Middle frontal gyrus (tissue), 1 donor: ENCODE data around the gene CHAF1A.

ENCODE experiments used
- DNase-seq: peaks from one replicate; pipeline ENCODE4 v3.0.0-alpha.2; 2015; ENCODE audit warnings: low spot score; ENCODE audit errors: extremely low spot score

CHAF1A gene

GRCh38 chr19:4402171-4403004, at the start of gene CHAF1A:
TSS of gene CHAF1A (plus strand) at chr19:4402640. CDS start at chr19:4402763, 123 bp downstream.
- peak; percentile 100 for DNase-seq

- no peak for DNase-seq
These were observed 49.7 kb upstream of the CHAF1A start for GRCh38 chr19:4352701-4353121.

GRCh38 chr19:4354282-4354681, 48.2 kb upstream of the CHAF1A start:
- DNase-seq: no peak

DNA sequence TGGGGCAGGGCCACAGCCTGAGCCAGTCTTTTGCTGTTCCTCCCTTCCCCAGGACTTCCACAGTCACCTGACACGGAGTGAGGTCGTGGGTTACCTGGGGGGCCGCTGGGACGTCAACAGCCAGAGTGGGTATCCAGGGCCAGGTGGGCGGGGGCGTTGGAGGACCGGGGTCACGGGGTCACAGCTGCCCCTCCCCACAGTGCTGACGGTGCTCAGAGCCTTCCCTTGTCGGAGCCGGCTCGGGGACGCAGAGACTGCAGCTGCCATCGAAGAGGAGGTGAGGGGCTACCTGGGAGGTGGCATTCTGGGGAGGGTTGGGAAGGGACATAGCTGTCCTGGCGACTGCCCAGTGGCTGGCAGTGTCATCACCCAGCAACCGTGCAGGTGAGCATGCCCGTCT, 47.5 kb upstream of the CHAF1A start:
- no peak for DNase-seq

GRCh38 chr19:4357095-4357797, 45.2 kb upstream of the CHAF1A start:
- no peak for DNase-seq

DNA sequence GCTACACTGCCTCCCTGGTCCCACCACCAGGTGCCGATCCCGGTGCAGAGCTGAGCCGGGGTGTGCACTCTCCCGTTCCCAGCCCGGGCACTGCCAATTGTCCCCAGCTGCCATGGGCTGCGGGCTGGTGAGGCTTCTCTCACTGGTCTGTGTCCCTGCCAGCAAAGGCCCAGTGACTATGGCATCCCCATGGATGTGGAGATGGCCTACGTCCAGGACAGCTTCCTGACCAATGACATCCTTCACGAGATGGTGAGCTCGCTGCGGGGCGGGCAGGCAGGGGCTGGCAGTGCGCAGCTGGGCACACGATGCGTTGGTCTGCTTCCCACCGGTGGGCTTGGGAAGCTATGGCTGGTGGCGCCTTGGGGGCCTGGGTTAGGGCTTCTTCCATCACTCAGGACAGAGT, 44.5 kb upstream of the CHAF1A start:
- DNase-seq: no peak

- no peak for DNase-seq
These were observed 43.5 kb upstream of the CHAF1A start for GRCh38 chr19:4358709-4359626.

- no peak for DNase-seq
These were observed 42.8 kb upstream of the CHAF1A start for GRCh38 chr19:4359627-4360000.

DNA sequence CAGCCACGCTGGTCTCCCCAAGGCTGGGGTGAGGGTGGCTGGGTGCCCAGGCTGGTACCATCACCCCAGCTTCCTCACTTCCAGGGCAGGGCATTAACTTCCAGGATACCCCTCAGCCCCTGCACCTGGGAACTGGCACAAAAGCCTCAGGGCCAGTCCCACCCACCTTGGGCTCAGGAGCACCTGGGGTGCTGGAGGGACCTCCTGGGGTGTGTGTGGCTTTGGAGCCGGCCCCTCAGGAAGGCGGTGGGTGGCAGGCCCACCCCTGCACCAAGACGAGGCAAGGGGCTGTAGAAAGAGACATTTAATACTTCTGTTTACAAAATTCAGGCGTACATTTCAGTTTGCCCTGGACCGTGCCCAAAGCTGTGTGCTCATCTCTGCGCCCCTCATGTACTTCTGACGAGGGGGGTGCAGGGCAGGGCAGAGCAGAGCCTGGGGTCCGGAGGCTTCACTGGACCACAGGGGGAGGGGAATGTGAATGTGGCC, 42.3 kb upstream of the CHAF1A start:
- DNase-seq: no peak

GRCh38 chr19:4360641-4361151, 41.7 kb upstream of the CHAF1A start:
- no peak for DNase-seq

DNA sequence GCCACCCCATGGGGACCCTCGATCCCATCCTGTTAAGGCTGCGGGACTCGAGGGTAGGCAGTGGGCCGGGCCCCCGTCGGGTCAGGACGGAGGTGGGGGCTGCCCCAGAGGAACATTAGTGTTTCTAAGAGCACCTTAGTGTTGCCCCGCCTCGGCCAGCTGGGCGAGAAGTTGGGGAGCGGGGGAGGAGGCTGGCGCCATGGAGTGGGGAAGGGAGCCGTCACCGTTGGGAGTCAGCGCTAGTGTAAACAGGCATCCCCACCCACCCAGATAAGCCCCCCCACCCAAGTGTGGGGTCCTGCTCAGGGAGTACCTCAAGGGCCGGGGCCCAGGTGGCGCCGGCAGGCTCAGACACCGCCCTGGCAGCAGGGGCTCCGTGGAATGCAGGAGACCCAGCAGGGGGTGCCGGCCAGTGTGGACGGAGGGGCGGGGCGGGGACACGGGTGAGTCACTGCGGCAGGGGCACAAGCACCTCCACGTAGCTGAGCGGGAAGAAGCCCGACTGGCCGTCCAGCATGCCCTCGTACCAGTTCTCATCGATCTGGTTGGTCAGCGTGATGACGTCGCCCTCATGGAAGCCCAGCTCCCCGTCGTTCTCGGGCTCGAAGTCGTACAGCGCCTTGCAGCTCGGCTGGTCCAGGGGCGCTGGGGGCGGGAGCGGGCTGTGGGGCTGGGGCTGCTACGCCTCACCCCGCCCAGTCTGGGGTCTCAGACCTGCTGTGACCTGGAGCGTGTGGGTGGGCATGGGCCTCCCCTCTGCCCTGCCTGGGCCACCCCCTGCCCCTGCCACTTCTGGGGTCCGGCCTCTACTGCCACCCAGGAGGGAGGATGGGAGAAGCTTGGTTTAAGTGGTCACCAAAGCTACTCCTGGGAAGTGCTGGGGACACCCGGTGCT, 41.0 kb upstream of the CHAF1A start:
- DNase-seq: no peak

GRCh38 chr19:4362101-4362828, 40.2 kb upstream of the CHAF1A start:
- DNase-seq: no peak

- DNase-seq: no peak
These were observed 39.5 kb upstream of the CHAF1A start for GRCh38 chr19:4362831-4363545.

DNA sequence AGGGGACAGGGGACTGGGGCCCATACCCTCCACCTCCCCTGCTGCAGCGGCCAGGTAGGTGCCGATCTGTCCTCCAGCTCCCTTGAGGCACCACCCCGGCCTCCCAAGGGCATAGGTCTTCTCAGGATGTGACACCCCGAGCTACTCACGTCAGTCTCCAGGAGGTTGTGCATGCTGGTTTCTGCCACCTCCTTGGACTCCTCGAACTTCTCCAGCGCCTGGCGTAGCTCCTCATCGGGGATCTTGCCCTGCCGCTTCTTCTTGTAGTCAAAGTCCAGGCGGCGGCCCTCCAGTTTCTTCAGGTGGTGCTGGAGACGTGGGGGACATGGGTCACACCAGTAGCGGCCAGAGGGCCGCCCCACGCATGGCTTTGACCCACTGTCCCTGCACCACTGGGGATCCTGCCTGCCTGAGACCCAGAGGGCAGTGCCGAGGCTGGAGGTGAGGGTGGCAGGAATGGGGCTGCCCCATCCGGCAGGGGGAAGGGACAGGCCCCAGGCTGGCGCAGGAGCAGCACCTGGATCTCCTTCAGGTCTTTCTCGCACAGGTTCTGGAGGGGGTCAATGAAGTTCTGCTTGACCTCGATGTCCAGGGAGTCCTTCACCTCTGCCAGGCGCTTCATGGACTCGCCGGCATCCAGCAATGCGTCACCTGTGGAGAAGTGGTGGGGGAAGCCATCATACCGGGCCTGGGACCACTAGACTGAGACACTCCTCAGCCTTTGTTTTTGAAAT, 38.7 kb upstream of the CHAF1A start:
- no peak for DNase-seq

- DNase-seq: no peak
These were observed 37.1 kb upstream of the CHAF1A start for GRCh38 chr19:4365341-4365740.

DNA sequence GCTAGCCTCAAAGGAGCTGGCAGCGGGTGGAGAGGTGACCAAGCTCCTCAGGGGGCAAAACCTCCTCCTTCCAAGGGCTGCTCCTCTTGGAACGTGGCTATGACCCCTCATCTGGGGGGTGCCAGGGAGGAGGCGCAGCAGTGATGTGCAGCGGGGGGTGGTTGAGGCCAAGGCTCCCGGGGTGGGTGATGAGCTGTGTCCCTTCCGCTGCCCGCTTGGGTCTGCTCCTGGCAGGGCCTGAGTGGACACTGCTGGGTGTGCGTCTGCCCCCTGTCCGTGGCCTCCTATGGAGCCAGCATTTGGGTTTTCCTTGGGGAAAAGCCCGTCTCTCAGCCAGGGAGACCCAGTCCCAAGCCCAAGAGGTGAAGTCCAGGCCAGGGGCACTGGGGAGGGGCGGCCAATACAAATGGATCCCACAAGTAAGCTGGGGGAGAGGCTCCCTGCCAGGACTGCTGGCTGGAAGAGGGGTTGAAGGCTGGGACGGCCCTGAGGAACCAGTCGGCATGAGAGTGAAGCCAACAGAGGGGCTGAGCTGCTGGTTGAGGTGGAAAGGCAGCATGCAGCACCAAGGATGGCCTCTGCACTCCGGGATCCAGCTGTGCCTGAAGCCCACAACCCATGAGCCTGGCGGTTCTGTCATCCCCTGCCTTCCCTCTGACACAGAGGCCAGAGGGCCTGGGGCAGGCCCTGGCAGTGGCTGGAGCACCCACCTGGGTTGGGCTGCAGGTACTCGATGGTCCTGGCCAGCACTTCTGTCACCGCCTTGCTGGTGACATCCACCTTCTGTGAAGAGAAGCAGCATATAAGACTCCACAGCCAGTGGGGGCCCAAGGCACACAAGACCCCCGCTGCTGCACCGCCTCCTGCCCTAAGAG, 36.4 kb upstream of the CHAF1A start:
- no peak for DNase-seq

GRCh38 chr19:4366666-4367335, 35.6 kb upstream of the CHAF1A start:
- DNase-seq: no peak
